GM12878 (cell line): ENCODE data around the gene DCC. TPM values are rescaled to one million over a fixed set of nuclear protein-coding genes. Genes with fewer than 3 reads are reported as not detected.

Experiments used
- ATAC-seq: fragments of 200-7000 bp; cut with Tn5 transposase; 3 replicates; pipeline ENCODE4 v1.9.1; 2020; ENCODE audit warnings: mild to moderate bottlenecking, moderate library complexity
- BruUV-seq: library from RNA; stranded (reverse); fragments of 400-500 nt; replicated peaks from 2 replicates; lab custom pipeline; 2021; lab: Mats Ljungman, UMichigan
- CTCF ChIA-PET: fragments of 300-600 bp; sonication (Branson Sonifier 250); formaldehyde crosslinking; extraction: SDS; loops from one replicate; lab custom pipeline; 2021; ENCODE audit warnings: inconsistent platforms; lab: Yijun Ruan, JAX
- POLR2A ChIA-PET: fragments of 350-600 bp; formaldehyde crosslinking; extraction: SDS; loops from one replicate; lab custom pipeline; 2021; ENCODE audit warnings: inconsistent platforms; lab: Charles Lee
- RAD21 ChIA-PET: fragments of 300-600 bp; sonication (Branson Sonifier 250); formaldehyde crosslinking; loops from one replicate; lab custom pipeline; 2023; ENCODE audit warnings: antibody characterized with exemption; ENCODE audit not compliant: unreplicated experiment; lab: Charles Lee
- SMC1A ChIA-PET: fragments of 300-600 bp; sonication (Branson Sonifier 250); formaldehyde crosslinking; loops from one replicate; lab custom pipeline; 2023; ENCODE audit not compliant: unreplicated experiment, uncharacterized antibody; lab: Charles Lee
- DNase-seq: peaks from one replicate; pipeline ENCODE4 v3.0.0-alpha.2; 2011; ENCODE audit warnings: low read depth, low spot score
- FAIRE-seq: peaks from 3 replicates; lab custom pipeline; 2011; peaks lifted over from hg19 to GRCh38; lab: Jason Lieb, UNC
- H2AFZ ChIP-seq: 2 replicates; pipeline ENCODE4 v1.6.0; 2011; ENCODE audit warnings: low read depth, low read length, control low read depth; ENCODE audit not compliant: control insufficient read depth
- H3K27ac ChIP-seq: 2 replicates; pipeline ENCODE4 v1.5.1; 2011; ENCODE audit warnings: control low read depth; ENCODE audit not compliant: control insufficient read depth, insufficient read depth
- H3K27me3 ChIP-seq, 2 experiments: replicated peaks in 1 of 2; 2 replicates each; pipeline versions ENCODE4 v1.6.0 to v1.6.1; 2011; ENCODE audit warnings: low read length in 1 of 2; ENCODE audit not compliant: control insufficient read depth in 2 of 2, insufficient read depth in 2 of 2
- H3K36me3 ChIP-seq, 2 experiments: 2 replicates each; pipeline ENCODE4 v1.5.1; 2011; ENCODE audit warnings: low read length in 1 of 2; ENCODE audit not compliant: control insufficient read depth in 2 of 2, insufficient read depth in 2 of 2
- H3K4me1 ChIP-seq: 2 replicates; pipeline ENCODE4 v1.6.1; 2011; ENCODE audit warnings: mild to moderate bottlenecking, low read length, moderate library complexity, mixed read lengths; ENCODE audit not compliant: control insufficient read depth, insufficient read depth
- H3K4me2 ChIP-seq: 2 replicates; pipeline ENCODE4 v1.6.0; 2011; ENCODE audit warnings: control low read depth; ENCODE audit not compliant: control insufficient read depth, insufficient read depth
- H3K4me3 ChIP-seq: fragments of 200-600 bp; sonication (generic); 2 replicates; pipeline ENCODE4 v1.5.1; 2016
- H3K79me2 ChIP-seq: 2 replicates; pipeline ENCODE4 v1.6.0; 2011; ENCODE audit warnings: low read length; ENCODE audit not compliant: control insufficient read depth, insufficient read depth
- H3K9ac ChIP-seq: 2 replicates; pipeline ENCODE4 v1.8.0; 2011; ENCODE audit warnings: low read length, control low read depth, mixed read lengths; ENCODE audit not compliant: control insufficient read depth, insufficient read depth
- H3K9me3 ChIP-seq: replicated peaks from 3 replicates; pipeline ENCODE4 v1.5.1; 2011; ENCODE audit warnings: mild to moderate bottlenecking, low read length; ENCODE audit not compliant: control insufficient read depth, insufficient read depth
- H4K20me1 ChIP-seq: 2 replicates; pipeline ENCODE4 v1.6.0; 2011; ENCODE audit not compliant: control insufficient read depth, insufficient read depth
- MTA2 ChIP-seq: fragments of 450-650 bp; IDR thresholded peaks from 2 replicates; pipeline ENCODE4 v1.6.1; 2016; ENCODE audit warnings: low read depth, mild to moderate bottlenecking, moderate library complexity
- SIX5 ChIP-seq: IDR thresholded peaks from 2 replicates; pipeline ENCODE4 v1.6.1; 2011; ENCODE audit warnings: mild to moderate bottlenecking, low read depth, low read length, moderate library complexity; ENCODE audit not compliant: severe bottlenecking
- USF1 ChIP-seq: IDR thresholded peaks from 2 replicates; pipeline ENCODE4 v1.6.1; 2011; ENCODE audit warnings: borderline replicate concordance, low read depth, mild to moderate bottlenecking, moderate library complexity, mixed read lengths, low read length; ENCODE audit not compliant: insufficient read depth; ENCODE audit errors: extremely low read length
- ZBED1 ChIP-seq: IDR thresholded peaks from 2 replicates; pipeline ENCODE4 v1.6.1; 2016; ENCODE audit warnings: borderline replicate concordance
- WGBS: methylation state at CpG from one replicate; pipeline ENCODE4 v1.1.6; 2016; ENCODE audit warnings: low lambda C conversion rate; ENCODE audit not compliant: insufficient replicate concordance, insufficient coverage; ENCODE audit errors: missing lambda C conversion rate; 5-methylcytosine and 5-hydroxymethylcytosine counted together
- in situ Hi-C: fragments of 300-500 bp; cut with MboI; formaldehyde crosslinking; loops from 9 replicates; pipeline ENCODE4 v1.14.3; 2018; ENCODE audit warnings: mixed read lengths
- intact Hi-C: fragments of 100-400 bp; cut with micrococcal nuclease; formaldehyde crosslinking; loops from one replicate; pipeline ENCODE4 v1.14.2; 2022; ENCODE audit not compliant: unreplicated experiment
- polyA plus RNA-seq, 11 experiments: library from polyadenylated mRNA; depleted of rRNA in 4 of 11; unstranded in 6 of 11; stranded (reverse) in 5 of 11; fragments of >200 nt; fragmentation: Nextera tagmentation in 4 of 11; fragmentation: Illumina TruSeq in 1 of 11; extraction: Ambion mirVana in 4 of 11; extraction: Trizol in 1 of 11; gene quantifications; 1 replicate in 1 of 11; 2 replicates in 10 of 11; pipeline versions ENCODE4 v1.2.1 to v1.2.3, GENCODE V29; 2011 to 2016; ENCODE audit warnings: inconsistent platforms in 2 of 11, missing spikeins in 2 of 11, low read depth in 1 of 11
- total RNA-seq, 4 experiments: library from RNA; depleted of rRNA in 3 of 4; stranded (reverse); fragments of >200 nt in 3 of 4; fragmentation: Illumina TruSeq in 1 of 4; extraction: Trizol in 1 of 4; gene quantifications; 2 replicates each; pipeline versions ENCODE4 v1.2.1 to v1.2.3, GENCODE V29; 2013 to 2021
- TF ChIP-seq, protein P1 (sequence below): fragments of 450-650 bp; IDR thresholded peaks from 2 replicates; pipeline ENCODE4 v1.6.1; 2018; ENCODE audit warnings: borderline replicate concordance, mild to moderate bottlenecking; ENCODE audit not compliant: partially characterized antibody

The DCC gene
- total and polyA plus RNA-seq, 10 of the 15 experiments (the other 5 are each of a cell fraction or from before 2014, with no cell fraction given): 0.01 TPM; not detected in 9

GRCh38 chr18:52667463-52668065, 327.6 kb downstream of the DCC start:
- Histone ChIP-seq H3K4me2 (no peak overlapping the region), H3K36me3 (no peaks in the 10 kb centered on the region), H4K20me1 (no peaks in the 10 kb centered on the region), H3K27ac (no peak overlapping the region), H3K9me3 (no peaks in the 10 kb centered on the region), H2AFZ (no peak overlapping the region), H3K9ac (no peak overlapping the region), H3K79me2 (no peaks in the 10 kb centered on the region), H3K4me1 (no peaks in the 10 kb centered on the region), H3K4me3 (no peak overlapping the region), H3K27me3 (no peaks in the 10 kb centered on the region; a peak in 1 of 4 replicates)
- DNase-seq: no peak
- intact Hi-C loops (no loop called here), in situ Hi-C loops (no loop called here)
- ChIA-PET CTCF (no interaction called here), POLR2A (no interaction called here), SMC1A (no interaction called here), RAD21 (no interaction called here)
- no peak for ATAC-seq
- no peak for FAIRE-seq
- BruUV-seq: no TSS peak
- no peak for TF ChIP-seq MTA2
- TF ChIP-seq SIX5: no peak
- TF ChIP-seq, protein P1, sequence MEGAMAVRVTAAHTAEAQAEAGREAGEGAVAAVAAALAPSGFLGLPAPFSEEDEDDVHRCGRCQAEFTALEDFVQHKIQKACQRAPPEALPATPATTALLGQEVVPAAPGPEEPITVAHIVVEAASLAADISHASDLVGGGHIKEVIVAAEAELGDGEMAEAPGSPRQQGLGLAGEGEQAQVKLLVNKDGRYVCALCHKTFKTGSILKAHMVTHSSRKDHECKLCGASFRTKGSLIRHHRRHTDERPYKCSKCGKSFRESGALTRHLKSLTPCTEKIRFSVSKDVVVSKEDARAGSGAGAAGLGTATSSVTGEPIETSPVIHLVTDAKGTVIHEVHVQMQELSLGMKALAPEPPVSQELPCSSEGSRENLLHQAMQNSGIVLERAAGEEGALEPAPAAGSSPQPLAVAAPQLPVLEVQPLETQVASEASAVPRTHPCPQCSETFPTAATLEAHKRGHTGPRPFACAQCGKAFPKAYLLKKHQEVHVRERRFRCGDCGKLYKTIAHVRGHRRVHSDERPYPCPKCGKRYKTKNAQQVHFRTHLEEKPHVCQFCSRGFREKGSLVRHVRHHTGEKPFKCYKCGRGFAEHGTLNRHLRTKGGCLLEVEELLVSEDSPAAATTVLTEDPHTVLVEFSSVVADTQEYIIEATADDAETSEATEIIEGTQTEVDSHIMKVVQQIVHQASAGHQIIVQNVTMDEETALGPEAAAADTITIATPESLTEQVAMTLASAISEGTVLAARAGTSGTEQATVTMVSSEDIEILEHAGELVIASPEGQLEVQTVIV: no peak
- TF ChIP-seq ZBED1: no peak
- TF ChIP-seq USF1: no peak
- WGBS: 0% methylated on average over 4 of the region's 4 CpGs
